Left ventricle myocardium inferior (tissue), 1 donor: ENCODE results near the gene PYGB. TPM values are rescaled to one million over a fixed set of nuclear protein-coding genes. Genes with fewer than 3 reads are reported as not detected.

Experiments used
- DNase-seq: peaks from one replicate; pipeline ENCODE4 v3.0.0-alpha.2; 2020
- H3K27ac ChIP-seq: fragments of 200-600 bp; replicated peaks from 2 replicates; pipeline ENCODE4 v1.8.0; 2021
- H3K27me3 ChIP-seq: fragments of 200-600 bp; 2 replicates; pipeline ENCODE4 v1.8.0; 2021; ENCODE audit warnings: low read depth
- H3K36me3 ChIP-seq: fragments of 200-600 bp; 2 replicates; pipeline ENCODE4 v1.8.0; 2021
- H3K4me1 ChIP-seq: fragments of 200-600 bp; 2 replicates; pipeline ENCODE4 v1.8.0; 2021
- H3K4me3 ChIP-seq: fragments of 200-600 bp; 2 replicates; pipeline ENCODE4 v1.8.0; 2021; ENCODE audit warnings: mild to moderate bottlenecking, moderate library complexity
- H3K9me3 ChIP-seq: fragments of 200-600 bp; replicated peaks from 2 replicates; pipeline ENCODE4 v1.8.0; 2021
- CTCF ChIP-seq: fragments of 200-600 bp; IDR thresholded peaks from 2 replicates; pipeline ENCODE4 v1.8.0; 2021; ENCODE audit warnings: antibody characterized with exemption, mild to moderate bottlenecking, borderline replicate concordance
- intact Hi-C: fragments of 100-400 bp; cut with micrococcal nuclease; formaldehyde crosslinking; loops from one replicate; pipeline ENCODE4 v1.11.0; 2022
- total RNA-seq: library from RNA; stranded (reverse); fragmentation: NEBNext Ultra II Directional; extraction: Animal tissue kit (Norgen Biotek cat#: 25700); gene quantifications from one replicate; pipeline ENCODE4 v1.2.1, GENCODE V29; 2021
- donor health status: DM: no; HTN: yes; CAD: no; lungs with severe emphysema.

The PYGB gene
- total RNA-seq, 1 donor from 2014 or later = 218 TPM

GRCh38 chr20:25273541-25274358 is 25.9 kb downstream of the PYGB start:
- Histone ChIP-seq H3K36me3 (peaks cover 95% of the 10 kb centered on the region), H3K27me3 (no peaks in the 10 kb centered on the region), H3K9me3 (no peaks in the 10 kb centered on the region), H3K4me1 (peaks cover 94% of the 10 kb centered on the region), H3K27ac (peak overlapping the region; percentile 87), H3K4me3 (no peak overlapping the region)
- intact Hi-C loops = no loop called here
- TF ChIP-seq CTCF = no peak
- DNase-seq = peak; percentile 23

- Histone ChIP-seq H3K27me3 (no peaks in the 10 kb centered on the region), H3K9me3 (no peaks in the 10 kb centered on the region), H3K4me1 (peaks cover 92% of the 10 kb centered on the region), H3K36me3 (peaks cover 95% of the 10 kb centered on the region), H3K27ac (peak overlapping the region; percentile 87), H3K4me3 (no peak overlapping the region)
- peak; percentile 16 for DNase-seq
- TF ChIP-seq CTCF = no peak
- intact Hi-C loops = no loop called here
Measured at GRCh38 chr20:25274481-25274880, 26.6 kb downstream of the PYGB start.

GRCh38 chr20:25274891-25275812 is 27.3 kb downstream of the PYGB start:
- TF ChIP-seq CTCF = peak; percentile 33
- Histone ChIP-seq H3K27ac (peak overlapping the region; percentile 87), H3K4me3 (no peak overlapping the region), H3K27me3 (no peaks in the 10 kb centered on the region), H3K36me3 (peaks cover 95% of the 10 kb centered on the region), H3K4me1 (peaks cover 97% of the 10 kb centered on the region), H3K9me3 (no peaks in the 10 kb centered on the region)
- peak; percentile 71 for DNase-seq
- intact Hi-C loops = no loop called here

GRCh38 chr20:25275813-25276532 is 28.1 kb downstream of the PYGB start:
- H3K27ac ChIP-seq = peak overlapping the region; percentile 87

More at GRCh38 chr20:25275813-25276532, 28.1 kb downstream of the PYGB start:
- Histone ChIP-seq H3K9me3 (no peaks in the 10 kb centered on the region), H3K36me3 (peaks cover 95% of the 10 kb centered on the region), H3K4me1 (peaks cover 91% of the 10 kb centered on the region), H3K4me3 (no peak overlapping the region), H3K27me3 (no peaks in the 10 kb centered on the region)
- no peak for TF ChIP-seq CTCF
- peak; percentile 14 for DNase-seq
- intact Hi-C loops = no loop called here
